GM12872 (cell line): ENCODE results near the gene A1BG.

ENCODE experiments used
- CTCF ChIP-seq: IDR thresholded peaks from 3 replicates; pipeline ENCODE4 v1.5.1; 2011; ENCODE audit warnings: low read depth, mild to moderate bottlenecking, low read length, moderate library complexity; ENCODE audit not compliant: insufficient read depth

Gene A1BG

GRCh38 chr19:58334691-58335249, 18.5 kb downstream of the A1BG start:
- no peak for TF ChIP-seq CTCF

GRCh38 chr19:58332697-58333096, 20.6 kb downstream of the A1BG start:
- TF ChIP-seq CTCF = no peak

- no peak for TF ChIP-seq CTCF
Measured at GRCh38 chr19:58330458-58330857, 22.8 kb downstream of the A1BG start.

- peak; percentile 68 for TF ChIP-seq CTCF
Measured at GRCh38 chr19:58328999-58329398, 24.3 kb downstream of the A1BG start.

GRCh38 chr19:58326914-58327726, 26.2 kb downstream of the A1BG start, which contains the start of gene ZSCAN22:
Gene ZSCAN22, plus strand, starts transcription at chr19:58326994. Its CDS starts 7,809 bp downstream, at chr19:58334803.
- TF ChIP-seq CTCF = no peak

- TF ChIP-seq CTCF = no peak
Measured at GRCh38 chr19:58326501-58326913, 26.8 kb downstream of the A1BG start.

- TF ChIP-seq CTCF = no peak
Measured at GRCh38 chr19:58325311-58326022, 27.8 kb downstream of the A1BG start.
